Measurements from ENCODE around the gene CDKN2AIP.
"Not testable (repeated sequence)": the region's sequence is repeated elsewhere in the genome, so short reads cannot be mapped to it uniquely, and the experiment has no call there.

The CDKN2AIP gene

GRCh38 chr4:183455431-183456195 is 11.2 kb downstream of the CDKN2AIP start:
- no peak overlapping the region for H3K4me3 ChIP-seq (ENCODE audit: low read depth, low read length, poor library complexity, severe bottlenecking)
- H3K27ac ChIP-seq (ENCODE audit: low read depth, low read length, poor library complexity, severe bottlenecking) = no peak overlapping the region
- TF ChIP-seq, protein P1, sequence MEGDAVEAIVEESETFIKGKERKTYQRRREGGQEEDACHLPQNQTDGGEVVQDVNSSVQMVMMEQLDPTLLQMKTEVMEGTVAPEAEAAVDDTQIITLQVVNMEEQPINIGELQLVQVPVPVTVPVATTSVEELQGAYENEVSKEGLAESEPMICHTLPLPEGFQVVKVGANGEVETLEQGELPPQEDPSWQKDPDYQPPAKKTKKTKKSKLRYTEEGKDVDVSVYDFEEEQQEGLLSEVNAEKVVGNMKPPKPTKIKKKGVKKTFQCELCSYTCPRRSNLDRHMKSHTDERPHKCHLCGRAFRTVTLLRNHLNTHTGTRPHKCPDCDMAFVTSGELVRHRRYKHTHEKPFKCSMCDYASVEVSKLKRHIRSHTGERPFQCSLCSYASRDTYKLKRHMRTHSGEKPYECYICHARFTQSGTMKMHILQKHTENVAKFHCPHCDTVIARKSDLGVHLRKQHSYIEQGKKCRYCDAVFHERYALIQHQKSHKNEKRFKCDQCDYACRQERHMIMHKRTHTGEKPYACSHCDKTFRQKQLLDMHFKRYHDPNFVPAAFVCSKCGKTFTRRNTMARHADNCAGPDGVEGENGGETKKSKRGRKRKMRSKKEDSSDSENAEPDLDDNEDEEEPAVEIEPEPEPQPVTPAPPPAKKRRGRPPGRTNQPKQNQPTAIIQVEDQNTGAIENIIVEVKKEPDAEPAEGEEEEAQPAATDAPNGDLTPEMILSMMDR (IDR thresholded peaks at IDR 0.05; ENCODE audit: low read length) = no peak
- TF ChIP-seq EZH2 (IDR thresholded peaks at IDR 0.05; ENCODE audit: borderline replicate concordance, low read length) = no peak
- H3K27me3 ChIP-seq (ENCODE audit: insufficient read depth, low read length) = no peaks in the 10 kb centered on the region
- H2AFZ ChIP-seq (ENCODE audit: low read length) = no peak overlapping the region
- H3F3A ChIP-seq (ENCODE audit: insufficient read depth, low read length) = peaks cover 8% of the 10 kb centered on the region; the same call in 1 of the 2 replicates
- no peaks in the 10 kb centered on the region for H3K4me1 ChIP-seq (ENCODE audit: insufficient read depth, low read length, severe bottlenecking)
- H3K36me3 ChIP-seq (ENCODE audit: insufficient read depth, low read length) = peaks cover 1% of the 10 kb centered on the region; the same call in 1 of the 2 replicates
- H3K9ac ChIP-seq (ENCODE audit: low read length) = no peak overlapping the region
- no peaks in the 10 kb centered on the region for H4K20me1 ChIP-seq (ENCODE audit: insufficient read depth, low read length)
- no peak overlapping the region for H3K4me2 ChIP-seq (ENCODE audit: low read length)
- no peaks in the 10 kb centered on the region for H3K9me3 ChIP-seq (ENCODE audit: low read length)
- no peaks in the 10 kb centered on the region for H3K79me2 ChIP-seq (ENCODE audit: insufficient read depth, low read length)
- H3K9me2 ChIP-seq (ENCODE audit: low read depth, low read length) = no peaks in the 10 kb centered on the region

DNA sequence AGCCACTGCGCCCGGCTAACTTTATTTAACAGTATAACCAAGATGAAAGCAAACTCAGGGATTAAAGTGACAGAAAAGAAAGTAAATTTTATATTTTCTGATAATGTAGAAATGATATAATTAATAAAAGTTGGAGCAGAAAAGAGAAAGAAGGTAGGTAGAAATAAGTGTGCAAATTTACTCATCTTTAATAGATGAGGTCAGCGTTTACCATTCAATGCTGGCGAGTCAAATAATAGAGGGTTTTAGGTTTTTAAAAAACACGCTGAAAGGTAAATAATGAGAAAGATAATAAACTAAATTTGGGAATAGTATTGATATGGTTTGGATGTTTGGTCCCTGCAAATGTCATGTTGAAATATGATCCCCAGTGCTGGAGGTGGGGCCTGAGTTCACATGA is 13.6 kb downstream of the CDKN2AIP start:
- Histone ChIP-seq H3K27me3 (ENCODE audit: insufficient read depth, low read length) (no peaks in the 10 kb centered on the region), H3K36me3 (ENCODE audit: insufficient read depth, low read length) (no peaks in the 10 kb centered on the region), H3K27ac (ENCODE audit: low read depth, low read length, poor library complexity, severe bottlenecking) (no peak overlapping the region), H3K4me3 (ENCODE audit: low read depth, low read length, poor library complexity, severe bottlenecking) (no peak overlapping the region), H3K9me2 (ENCODE audit: low read depth, low read length) (no peaks in the 10 kb centered on the region), H3K79me2 (ENCODE audit: insufficient read depth, low read length) (no peaks in the 10 kb centered on the region), H4K20me1 (ENCODE audit: insufficient read depth, low read length) (no peaks in the 10 kb centered on the region), H3K9me3 (ENCODE audit: low read length) (no peaks in the 10 kb centered on the region), H2AFZ (ENCODE audit: low read length) (no peak overlapping the region), H3K4me1 (ENCODE audit: insufficient read depth, low read length, severe bottlenecking) (no peaks in the 10 kb centered on the region), H3K9ac (ENCODE audit: low read length) (no peak overlapping the region), H3K4me2 (ENCODE audit: low read length) (no peak overlapping the region), H3F3A (ENCODE audit: insufficient read depth, low read length) (no peaks in the 10 kb centered on the region)
- TF ChIP-seq, protein P1 (IDR thresholded peaks at IDR 0.05; ENCODE audit: low read length) = no peak
- no peak for TF ChIP-seq EZH2 (IDR thresholded peaks at IDR 0.05; ENCODE audit: borderline replicate concordance, low read length)

GRCh38 chr4:183463903-183464619 is 19.6 kb downstream of the CDKN2AIP start:
- H3K9me2 ChIP-seq (ENCODE audit: low read depth, low read length); H3K4me1 ChIP-seq (ENCODE audit: insufficient read depth, low read length, severe bottlenecking); H3F3A ChIP-seq (ENCODE audit: insufficient read depth, low read length); H3K79me2 ChIP-seq (ENCODE audit: insufficient read depth, low read length); H3K4me3 ChIP-seq (ENCODE audit: low read depth, low read length, poor library complexity, severe bottlenecking); H3K27me3 ChIP-seq (ENCODE audit: insufficient read depth, low read length); H3K9me3 ChIP-seq (ENCODE audit: low read length); H3K36me3 ChIP-seq (ENCODE audit: insufficient read depth, low read length); H2AFZ ChIP-seq (ENCODE audit: low read length); H4K20me1 ChIP-seq (ENCODE audit: insufficient read depth, low read length); H3K27ac ChIP-seq (ENCODE audit: low read depth, low read length, poor library complexity, severe bottlenecking); H3K9ac ChIP-seq (ENCODE audit: low read length); H3K4me2 ChIP-seq (ENCODE audit: low read length): not testable (repeated sequence)

DNA sequence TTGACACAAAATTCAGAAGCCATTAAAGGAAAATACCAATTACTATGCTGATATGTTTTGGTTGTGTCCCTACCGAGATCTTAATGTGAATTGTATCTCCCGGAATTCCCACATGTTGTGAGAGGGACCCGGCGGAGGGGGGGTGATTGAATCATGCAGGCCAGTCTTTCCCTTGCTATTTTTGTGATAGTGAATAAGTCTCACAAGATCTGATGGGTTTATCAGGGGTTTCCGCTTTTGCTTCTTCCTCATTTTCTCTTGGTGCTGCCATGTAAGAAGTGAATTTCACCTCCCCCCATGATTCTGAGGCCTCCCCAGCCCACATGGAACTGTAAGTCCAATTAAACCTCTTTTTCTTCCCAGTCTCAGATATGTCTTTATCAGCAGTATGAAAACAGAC is 21.4 kb downstream of the CDKN2AIP start:
- H3K79me2 ChIP-seq (ENCODE audit: insufficient read depth, low read length); H3F3A ChIP-seq (ENCODE audit: insufficient read depth, low read length); H3K36me3 ChIP-seq (ENCODE audit: insufficient read depth, low read length); H4K20me1 ChIP-seq (ENCODE audit: insufficient read depth, low read length); H3K4me1 ChIP-seq (ENCODE audit: insufficient read depth, low read length, severe bottlenecking); H3K4me2 ChIP-seq (ENCODE audit: low read length); H3K4me3 ChIP-seq (ENCODE audit: low read depth, low read length, poor library complexity, severe bottlenecking); H3K27me3 ChIP-seq (ENCODE audit: insufficient read depth, low read length); H3K9ac ChIP-seq (ENCODE audit: low read length); H2AFZ ChIP-seq (ENCODE audit: low read length); H3K27ac ChIP-seq (ENCODE audit: low read depth, low read length, poor library complexity, severe bottlenecking); H3K9me3 ChIP-seq (ENCODE audit: low read length); H3K9me2 ChIP-seq (ENCODE audit: low read depth, low read length): not testable (repeated sequence)

All from OCI-LY1 (cell line).